Natural killer cell (primary cell): ENCODE data around the gene PMEL. TPM values are rescaled to one million over a fixed set of nuclear protein-coding genes. Genes with fewer than 3 reads are reported as not detected.
"Not testable (repeated sequence)": the region's sequence is repeated elsewhere in the genome, so short reads cannot be mapped to it uniquely, and the experiment has no call there.

Source experiments
- ATAC-seq, 3 donors: fragments of 150-1000 bp in 2 of 3; fragments of 200-7000 bp in 1 of 3; cut with Tn5 transposase; 1 replicate in 1 of 3; 2 replicates in 2 of 3; pipeline ENCODE4 v1.10.0; 2021; ENCODE audit warnings: mild to moderate bottlenecking in 2 of 3, moderate library complexity in 2 of 3
- DNase-seq, 2 donors: peaks; one replicate each; pipeline versions ENCODE4 v3.0.0 to v3.0.0-alpha.2; 2013 to 2021; ENCODE audit warnings: mixed read lengths in 1 of 2
- H3K27ac ChIP-seq: one replicate; pipeline ENCODE4 v1.5.1; 2013; ENCODE audit warnings: mild to moderate bottlenecking, low read length
- H3K27me3 ChIP-seq: one replicate; pipeline ENCODE4 v1.6.1; 2013; ENCODE audit warnings: low read length; ENCODE audit not compliant: control insufficient read depth, insufficient read depth
- H3K36me3 ChIP-seq: one replicate; pipeline ENCODE4 v1.6.1; 2013; ENCODE audit warnings: low read length; ENCODE audit not compliant: control insufficient read depth, insufficient read depth
- H3K4me1 ChIP-seq: one replicate; pipeline ENCODE4 v1.6.1; 2013; ENCODE audit warnings: low read length; ENCODE audit not compliant: control insufficient read depth, insufficient read depth
- H3K4me3 ChIP-seq: one replicate; pipeline ENCODE4 v1.5.1; 2013; ENCODE audit warnings: low read length
- H3K9me3 ChIP-seq: one replicate; pipeline ENCODE4 v1.6.1; 2013; ENCODE audit warnings: low read length; ENCODE audit not compliant: control insufficient read depth, insufficient read depth
- H3K27ac Mint-ChIP-seq, 2 donors: one replicate each; pipeline ENCODE4 v1.8.0; 2022; ENCODE audit warnings: mild to moderate bottlenecking in 2 of 2, mixed read lengths in 2 of 2, moderate library complexity in 1 of 2
- H3K27me3 Mint-ChIP-seq, 2 donors: one replicate each; pipeline ENCODE4 v1.8.0; 2022; ENCODE audit warnings: low read depth in 2 of 2, mixed read lengths in 2 of 2
- H3K36me3 Mint-ChIP-seq: one replicate; pipeline ENCODE4 v1.8.0; 2022; ENCODE audit warnings: mixed read lengths
- H3K4me1 Mint-ChIP-seq, 2 donors: one replicate each; pipeline ENCODE4 v1.8.0; 2022; ENCODE audit warnings: mixed read lengths in 2 of 2
- H3K4me3 Mint-ChIP-seq: one replicate; pipeline ENCODE4 v1.8.0; 2022; ENCODE audit warnings: mild to moderate bottlenecking, moderate library complexity, mixed read lengths
- H3K9me3 Mint-ChIP-seq, 2 donors: one replicate each; pipeline ENCODE4 v1.8.0; 2022; ENCODE audit warnings: mixed read lengths in 2 of 2
- CTCF ChIP-seq: fragments of 200-600 bp; IDR thresholded peaks from one replicate; pipeline ENCODE4 v1.8.0; 2022; ENCODE audit warnings: antibody characterized with exemption
- WGBS: methylation state at CpG from one replicate; pipeline ENCODE4 v1.1.7; 2013; ENCODE audit warnings: missing lambda C conversion rate; ENCODE audit not compliant: insufficient coverage; 5-methylcytosine and 5-hydroxymethylcytosine counted together
- intact Hi-C: fragments of 100-400 bp; cut with micrococcal nuclease; formaldehyde crosslinking; loops from one replicate; pipeline ENCODE4 v1.14.2; 2022
- total RNA-seq, 4 donors: library from RNA; stranded (reverse); fragments of 120-200 nt in 1 of 4; gene quantifications; one replicate each; pipeline versions ENCODE4 v1.2.3 to v1.2.4, GENCODE V29; 2013 to 2022

Gene PMEL
- total RNA-seq, 3 donors from 2014 or later (not counting 1 experiment from before 2014, with no cell fraction given), result 0.35 TPM; not detected in 2

DNA sequence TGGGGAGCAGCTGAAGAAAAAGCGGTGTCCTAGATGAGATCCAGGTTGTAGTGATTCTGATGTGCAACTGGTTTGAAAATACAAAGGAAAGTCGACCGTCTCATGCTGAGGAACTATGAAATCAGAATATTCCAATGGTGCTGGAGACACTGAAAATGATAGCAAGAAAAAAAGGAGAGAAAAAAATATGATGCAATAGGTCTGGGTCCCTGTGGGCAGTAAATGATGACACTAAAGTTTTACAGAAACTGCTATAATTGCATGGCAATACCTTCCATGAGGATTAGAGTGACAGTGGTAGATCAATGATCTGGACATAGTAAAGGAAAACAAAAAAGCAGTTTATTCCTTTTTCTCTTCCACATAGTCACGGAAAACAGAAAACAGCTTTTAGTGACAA is 40.5 kb downstream of the PMEL start:
- WGBS, result 89% methylated on average over 3 of the region's 4 CpGs
- H3K4me3 Mint-ChIP-seq, result peak overlapping the region; percentile 97
- Histone ChIP-seq H3K9me3 (no peaks in the 10 kb centered on the region), H3K4me3 (no peak overlapping the region), H3K36me3 (peaks cover 7% of the 10 kb centered on the region), H3K27me3 (no peaks in the 10 kb centered on the region), H3K27ac (no peak overlapping the region), H3K4me1 (peaks cover 35% of the 10 kb centered on the region)
- intact Hi-C loops, result loop anchor here (5.0 kb wide), 2 partner anchors 117 to 183 kb away; partner anchors contain the start of genes GDF11 and RPS26
- no peak for DNase-seq
- no peak for TF ChIP-seq CTCF
- no peaks in the 10 kb centered on the region for H3K36me3 Mint-ChIP-seq
- H3K27ac Mint-ChIP-seq, result peak overlapping the region; percentile 97 to 98
- H3K9me3 Mint-ChIP-seq, result no peaks in the 10 kb centered on the region
- no peaks in the 10 kb centered on the region for H3K27me3 Mint-ChIP-seq
- peaks cover 48 to 64% of the 10 kb centered on the region in 2 donors for H3K4me1 Mint-ChIP-seq
- no peak for ATAC-seq

- 95% methylated on average over 8 of the region's 9 CpGs for WGBS
- ATAC-seq, H3K27me3 ChIP-seq, H3K4me3 ChIP-seq, H3K27ac Mint-ChIP-seq, H3K4me3 Mint-ChIP-seq, H3K9me3 Mint-ChIP-seq, intact Hi-C loops, H3K27ac ChIP-seq, H3K27me3 Mint-ChIP-seq, H3K36me3 ChIP-seq, H3K9me3 ChIP-seq, H3K36me3 Mint-ChIP-seq, DNase-seq: not testable (repeated sequence)
- H3K4me1 ChIP-seq, result peaks cover 19% of the 10 kb centered on the region
- H3K4me1 Mint-ChIP-seq, result peaks cover 33 to 48% of the 10 kb centered on the region in 2 donors
These were observed 42.2 kb downstream of the PMEL start for GRCh38 chr12:55923648-55924047.

- Histone ChIP-seq H3K27ac (no peak overlapping the region), H3K36me3 (peaks cover 9% of the 10 kb centered on the region), H3K4me1 (peaks cover 9% of the 10 kb centered on the region), H3K27me3 (no peaks in the 10 kb centered on the region), H3K9me3 (no peaks in the 10 kb centered on the region), H3K4me3 (no peak overlapping the region)
- no peak overlapping the region for H3K4me3 Mint-ChIP-seq
- intact Hi-C loops, result no loop called here
- peaks cover 27 to 39% of the 10 kb centered on the region in 2 donors for H3K4me1 Mint-ChIP-seq
- WGBS, result 96% methylated on average over 2 of the region's 3 CpGs
- H3K27me3 Mint-ChIP-seq, result no peaks in the 10 kb centered on the region
- no peak for ATAC-seq
- DNase-seq, result no peak
- H3K27ac Mint-ChIP-seq, result peak overlapping the region in 1 of 2 donors; percentile 24
- H3K36me3 Mint-ChIP-seq, result no peaks in the 10 kb centered on the region
- no peaks in the 10 kb centered on the region for H3K9me3 Mint-ChIP-seq
- no peak for TF ChIP-seq CTCF
These were observed 43.7 kb downstream of the PMEL start for GRCh38 chr12:55922126-55922525.

DNA sequence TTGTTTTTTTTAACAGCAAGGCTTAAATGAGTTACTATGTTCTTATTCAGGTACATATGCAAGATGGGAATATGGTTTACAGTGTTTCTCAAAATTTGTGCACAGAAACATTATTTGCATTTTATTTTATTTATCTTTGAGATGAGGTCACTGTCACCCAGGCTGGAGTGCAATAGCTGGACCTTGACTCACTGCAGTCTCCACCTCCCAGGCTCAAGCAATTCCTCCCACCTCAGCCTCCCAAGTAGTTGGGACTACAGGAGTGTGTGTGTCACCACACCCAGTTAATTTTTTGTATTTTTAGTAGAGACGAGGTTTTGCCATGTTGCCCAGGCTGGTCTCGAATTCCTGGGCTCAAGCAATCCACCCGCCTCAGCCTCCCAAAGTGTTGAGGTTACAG is 46.8 kb downstream of the PMEL start:
- H3K27me3 ChIP-seq, H3K27ac ChIP-seq, H3K4me3 Mint-ChIP-seq, H3K9me3 Mint-ChIP-seq, DNase-seq, H3K4me1 ChIP-seq, H3K9me3 ChIP-seq, intact Hi-C loops, H3K27ac Mint-ChIP-seq, H3K36me3 Mint-ChIP-seq, H3K27me3 Mint-ChIP-seq, H3K4me3 ChIP-seq, ATAC-seq: not testable (repeated sequence)
- H3K4me1 Mint-ChIP-seq, result peaks cover 14 to 26% of the 10 kb centered on the region in 2 donors
- WGBS, result 88% methylated on average over 3 of the region's 3 CpGs
- peaks cover 18% of the 10 kb centered on the region for H3K36me3 ChIP-seq
